CD4-positive, alpha-beta T cell treated with Interleukin-1 beta for 1 hour (primary cell): ENCODE results near the gene BTBD9.

Experiments used
- DNase-seq, 2 donors: peaks; one replicate each; pipeline ENCODE4 v3.0.0-alpha.2; 2020 to 2022

BTBD9 gene

GRCh38 chr6:38169977-38170526 lies 469.7 kb downstream of the BTBD9 start:
- no peak for DNase-seq

- DNase-seq = no peak
Observed at GRCh38 chr6:38169221-38169976, 470.3 kb downstream of the BTBD9 start.

DNA sequence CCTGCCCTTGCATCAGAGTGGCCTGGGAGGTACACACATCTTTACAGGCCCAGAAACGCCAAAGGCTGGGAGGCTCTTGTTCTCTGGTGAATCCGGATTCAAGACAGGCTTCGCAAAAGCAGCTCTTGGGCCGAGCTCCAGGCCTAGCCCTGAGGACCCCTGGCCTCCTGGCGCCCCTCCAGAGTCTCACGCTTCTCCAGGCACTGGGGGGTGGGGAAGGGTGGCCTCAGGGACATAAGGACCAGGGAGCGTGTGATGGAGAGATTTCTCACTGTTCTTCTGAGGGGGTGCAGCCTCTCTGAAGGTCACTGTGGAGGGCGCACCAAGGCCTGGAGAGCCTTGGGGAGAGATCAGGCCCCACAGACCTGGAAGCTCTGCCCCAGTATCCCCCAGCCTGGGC lies 471.0 kb downstream of the BTBD9 start:
- DNase-seq = no peak

- no peak for DNase-seq
Observed at GRCh38 chr6:38168126-38168525, 471.6 kb downstream of the BTBD9 start.

DNA sequence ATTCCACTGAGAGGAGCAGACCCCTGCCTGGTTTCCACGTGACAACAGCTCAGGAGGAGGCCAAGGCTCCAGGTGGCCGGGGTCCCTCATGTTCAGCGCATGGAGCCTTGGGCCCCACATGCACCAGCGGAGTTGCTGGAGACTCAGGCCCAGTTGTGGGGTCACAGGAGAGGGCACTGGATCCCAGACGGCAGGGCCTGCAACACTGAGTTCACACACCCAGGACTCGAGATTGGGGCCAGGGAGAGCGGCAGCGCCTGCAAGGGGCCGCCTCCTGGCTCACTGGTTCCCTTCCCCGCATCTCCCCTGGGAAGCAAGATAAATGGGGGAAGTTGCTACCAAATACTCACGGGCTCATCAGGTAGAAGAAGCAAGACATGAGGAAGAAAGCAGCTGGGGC lies 472.1 kb downstream of the BTBD9 start:
- DNase-seq = no peak

GRCh38 chr6:38166411-38167240 lies 473.1 kb downstream of the BTBD9 start:
- DNase-seq = no peak

DNA sequence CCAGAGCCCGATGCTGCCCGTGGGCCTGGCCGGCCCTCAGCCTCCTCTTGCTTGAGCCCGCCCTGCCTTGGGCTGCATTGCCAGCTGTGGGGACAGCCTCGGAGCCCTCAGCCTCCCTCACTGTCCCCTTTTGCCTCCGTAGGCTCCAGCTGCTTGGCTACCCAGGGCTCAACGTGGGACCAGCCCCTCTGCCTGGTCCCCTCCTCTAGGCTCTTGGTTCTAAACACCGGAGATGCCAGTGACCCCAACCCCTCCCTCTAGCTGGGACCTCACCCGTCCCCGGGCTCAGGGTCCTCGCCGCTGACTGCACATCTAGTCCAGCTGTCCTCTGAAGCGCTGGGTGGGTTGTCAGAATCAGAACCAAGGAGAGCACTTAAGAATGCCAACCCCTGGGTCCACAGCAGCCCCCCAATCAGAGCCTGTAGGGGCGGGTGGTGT lies 475.0 kb downstream of the BTBD9 start:
- DNase-seq = no peak

- no peak for DNase-seq
Observed at GRCh38 chr6:38164131-38164481, 475.6 kb downstream of the BTBD9 start.

DNA sequence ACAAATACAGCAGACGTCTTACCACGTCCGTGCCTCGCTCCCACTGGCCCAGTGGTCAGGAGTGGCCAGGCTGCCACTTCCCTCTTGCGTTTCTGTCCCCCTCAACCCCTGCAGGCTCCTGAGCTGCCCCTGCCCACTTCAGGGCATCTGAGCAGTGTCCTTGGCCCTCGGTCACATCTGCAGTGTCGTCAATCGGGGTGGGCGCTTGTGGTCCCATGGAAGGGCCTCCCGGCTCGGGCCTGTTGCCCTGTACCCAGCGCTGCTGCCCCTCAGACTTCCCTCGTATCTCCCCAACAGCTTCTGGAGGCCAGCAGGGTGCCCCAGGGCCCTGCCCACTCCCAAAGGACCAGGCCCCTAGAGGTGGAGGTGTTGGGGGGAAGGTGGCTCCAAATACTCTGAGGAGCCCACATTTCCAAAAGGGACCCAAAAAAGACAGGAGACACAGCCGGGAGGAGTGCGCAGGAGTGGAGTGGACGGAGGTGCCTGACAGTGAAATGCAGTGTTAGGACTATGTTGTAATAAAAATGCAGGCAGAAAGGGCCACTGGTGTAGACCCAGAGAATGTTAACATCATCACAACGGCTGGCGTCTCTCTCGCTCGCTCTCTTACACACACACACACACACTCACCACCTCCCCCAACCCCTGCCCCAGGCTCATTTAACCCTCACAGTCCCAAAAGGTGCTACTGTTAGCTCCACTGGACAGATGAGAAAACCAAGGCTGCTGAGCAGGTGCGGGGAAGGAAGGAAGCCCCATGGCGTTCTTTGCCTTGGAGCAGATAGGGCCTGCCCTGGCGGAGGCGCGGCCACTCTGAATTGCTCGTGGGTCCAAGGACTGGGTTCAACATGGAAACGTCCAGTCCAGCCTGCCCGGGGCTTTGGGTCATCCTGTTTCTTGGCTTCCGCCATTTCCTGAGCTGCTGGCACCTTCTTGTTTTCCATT lies 476.3 kb downstream of the BTBD9 start:
- no peak for DNase-seq

DNA sequence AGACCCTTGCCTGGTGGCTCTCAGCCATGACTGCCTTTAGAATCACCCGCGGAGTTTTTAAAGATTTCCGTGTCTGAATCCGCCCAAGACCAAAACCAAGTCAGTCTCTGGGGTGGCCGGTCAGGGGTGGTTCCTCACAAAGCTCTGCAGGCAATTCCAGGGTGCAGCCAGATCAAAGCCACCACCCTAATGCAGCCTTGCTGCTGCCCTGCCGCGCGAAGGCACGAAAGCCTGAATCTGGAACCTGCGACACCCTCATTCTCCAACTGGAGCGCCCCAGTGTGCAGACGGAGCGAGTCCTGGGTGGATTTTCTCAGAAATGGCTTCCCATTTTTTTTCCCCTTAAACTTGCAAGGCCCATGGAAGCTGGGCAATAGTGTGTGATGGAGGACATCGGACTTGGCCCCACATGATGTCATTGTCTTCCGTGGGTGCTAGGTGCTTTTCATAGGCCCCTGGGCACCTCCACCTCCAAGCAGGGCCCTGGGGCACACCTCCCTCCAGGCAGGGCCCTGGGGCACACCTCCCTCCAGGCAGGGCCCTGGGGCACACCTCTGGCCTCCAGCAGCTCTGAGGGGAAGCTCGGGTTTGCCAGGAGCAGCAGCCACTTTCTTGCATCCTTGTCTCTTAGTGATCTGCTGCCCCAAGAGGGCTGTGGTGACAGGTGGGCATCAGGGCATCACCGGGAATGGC lies 477.1 kb downstream of the BTBD9 start:
- no peak for DNase-seq

GRCh38 chr6:38161754-38162492 lies 477.8 kb downstream of the BTBD9 start:
- no peak for DNase-seq

DNA sequence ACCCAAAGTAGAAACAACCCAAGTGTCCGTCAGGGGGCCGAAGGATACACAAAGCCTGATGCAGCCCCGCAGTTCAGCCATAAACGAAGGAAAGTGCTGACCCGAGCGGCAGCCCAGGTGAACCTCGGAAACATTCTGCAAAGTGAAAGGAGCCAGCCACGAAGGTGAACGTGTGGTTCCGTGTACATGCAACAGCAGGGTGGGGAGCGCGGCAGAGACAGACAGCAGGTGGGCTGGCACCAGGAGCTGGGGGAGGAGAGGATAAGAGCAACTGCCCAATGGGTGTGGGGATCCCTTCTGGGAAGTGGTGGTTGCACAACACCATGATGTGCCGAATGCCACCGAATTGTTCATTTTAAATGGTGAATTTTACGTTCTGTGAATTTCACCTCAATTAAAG lies 478.4 kb downstream of the BTBD9 start:
- DNase-seq = no peak

- DNase-seq = no peak
Observed at GRCh38 chr6:38160831-38161230, 478.9 kb downstream of the BTBD9 start.

DNA sequence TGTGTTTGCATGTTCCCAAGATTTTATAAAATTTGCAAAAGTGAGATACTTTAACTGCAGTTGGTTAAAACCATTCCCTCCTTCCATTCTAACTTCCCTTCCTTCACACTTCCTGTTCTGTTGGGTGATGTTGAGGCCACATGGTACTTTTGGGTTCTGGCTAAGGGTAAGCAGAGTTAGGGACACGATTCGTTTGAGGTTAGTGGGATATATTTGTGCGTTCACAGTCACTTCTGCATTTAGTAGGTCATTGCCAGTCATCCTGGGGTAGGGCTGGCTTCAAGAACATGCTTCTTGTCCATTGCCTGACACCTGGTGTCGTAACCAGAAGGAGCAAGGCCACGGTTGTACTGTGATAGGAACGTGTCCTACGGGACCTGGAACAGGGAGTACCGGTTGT lies 480.1 kb downstream of the BTBD9 start:
- DNase-seq = no peak

DNA sequence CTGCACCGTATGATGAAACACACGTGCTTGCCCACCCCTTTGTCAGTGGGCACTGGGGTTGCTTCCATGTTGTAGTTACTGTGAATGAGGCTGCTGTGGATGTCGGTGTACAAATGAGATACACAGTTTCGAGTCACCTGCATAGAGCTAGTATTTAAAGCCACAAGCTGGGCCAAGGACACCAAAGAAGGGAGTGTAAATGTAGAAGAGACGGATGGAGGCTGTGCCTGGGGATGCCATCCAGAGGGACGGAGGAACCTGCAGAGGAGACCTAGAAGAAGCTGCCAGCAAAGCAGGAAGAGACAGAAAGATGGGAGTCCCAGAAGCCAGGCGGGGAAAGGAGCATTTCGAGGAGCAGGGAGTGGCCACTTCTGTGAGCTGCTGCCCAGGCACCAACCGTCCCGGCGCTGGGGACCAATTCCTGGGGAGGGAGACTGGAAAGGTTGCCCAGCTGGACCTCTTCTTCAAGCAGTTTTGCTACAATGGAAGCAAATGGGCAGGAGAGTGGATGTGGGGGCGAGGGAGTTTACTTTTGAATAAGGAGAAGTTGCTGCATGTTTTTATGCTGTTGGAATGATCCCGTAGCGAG lies 480.9 kb downstream of the BTBD9 start:
- no peak for DNase-seq

GRCh38 chr6:38157905-38158304 lies 481.8 kb downstream of the BTBD9 start:
- DNase-seq = no peak

DNA sequence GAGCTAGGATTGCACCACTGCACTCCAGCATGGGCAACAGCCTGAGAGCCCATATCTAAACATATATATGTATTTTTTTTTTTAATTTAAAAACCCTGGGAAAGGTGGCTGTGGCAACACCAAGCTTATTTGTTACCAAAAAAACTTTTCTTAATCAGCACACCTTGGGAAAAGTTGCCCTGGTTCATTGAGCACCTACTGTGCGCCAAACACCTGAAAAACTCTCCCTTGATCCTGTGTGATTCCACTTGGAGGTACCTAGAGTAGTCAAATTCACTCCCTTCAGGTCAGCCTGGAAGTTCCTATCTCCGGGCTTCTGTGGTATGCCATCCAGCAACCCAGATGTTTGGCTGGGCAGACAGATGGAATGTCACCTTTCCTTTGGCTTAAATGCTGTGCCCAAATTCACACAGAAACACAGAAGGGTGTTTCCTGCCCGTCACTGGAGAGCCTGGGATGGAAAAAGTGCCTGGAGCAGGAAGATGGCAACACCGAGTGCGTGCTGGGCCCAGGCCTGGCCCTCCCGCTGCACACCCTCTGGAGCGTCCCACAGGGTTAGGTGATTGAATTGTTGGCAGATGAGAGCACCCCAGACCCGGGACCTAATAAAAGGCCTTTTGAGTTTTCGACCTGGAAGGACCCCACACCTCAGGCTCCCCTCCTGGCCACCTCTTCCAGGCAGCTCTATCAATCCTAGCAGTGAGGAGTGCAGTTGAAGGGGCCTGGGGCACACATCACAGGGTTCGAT lies 482.7 kb downstream of the BTBD9 start:
- DNase-seq = no peak

- no peak for DNase-seq
Observed at GRCh38 chr6:38155621-38156204, 484.0 kb downstream of the BTBD9 start.

DNA sequence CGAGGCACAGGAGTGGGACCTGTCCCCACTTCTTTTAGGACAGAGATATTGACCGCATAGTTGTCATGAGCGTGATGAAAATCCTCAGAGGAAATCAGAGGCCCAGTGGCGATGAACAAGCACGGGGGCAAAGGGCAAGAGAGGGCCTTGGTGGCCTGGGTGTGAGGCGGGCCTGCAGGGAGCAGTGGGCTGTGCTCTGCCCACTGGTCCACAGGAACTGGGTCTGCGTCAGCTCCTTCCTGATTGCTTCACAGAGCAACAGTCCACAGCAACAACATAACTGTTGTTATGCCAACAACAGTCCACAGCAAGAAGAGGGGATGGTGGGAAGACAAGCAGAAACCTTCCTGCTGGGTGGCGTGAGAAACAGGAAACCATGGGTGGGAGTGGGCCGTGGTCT lies 484.6 kb downstream of the BTBD9 start:
- DNase-seq = peak in 1 of 2 donors; percentile 65

DNA sequence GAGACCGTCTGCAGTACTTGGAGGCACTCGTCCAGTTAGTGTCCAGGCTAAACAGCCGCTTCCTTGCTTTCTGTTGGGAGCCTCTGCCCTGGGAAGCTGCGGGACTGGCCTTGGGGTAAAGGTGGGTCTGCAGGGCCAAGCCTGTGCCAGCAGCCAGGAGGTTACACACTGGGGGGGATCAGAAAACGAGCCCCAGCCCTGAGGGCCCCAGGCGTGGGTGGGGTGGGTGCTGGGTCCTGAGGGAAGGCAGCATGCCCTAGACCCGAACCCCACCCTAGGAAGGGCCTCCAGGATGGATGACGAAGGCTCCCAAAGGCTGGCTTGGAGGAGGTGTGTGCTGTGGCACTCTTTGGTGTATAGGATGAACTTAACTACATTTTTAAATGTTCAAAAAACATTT lies 485.0 kb downstream of the BTBD9 start:
- no peak for DNase-seq
